Astrocyte of the spinal cord (primary cell): Measurements from ENCODE around the gene JPH3.

ENCODE experiments used
- DNase-seq: peaks from one replicate; pipeline ENCODE4 v3.0.0; 2011; ENCODE audit warnings: low read depth, low spot score
- H3K4me3 ChIP-seq: 2 replicates; pipeline ENCODE4 v1.5.1; 2011; ENCODE audit warnings: low read depth, mild to moderate bottlenecking, low read length, moderate library complexity
- CTCF ChIP-seq: IDR thresholded peaks from 2 replicates; pipeline ENCODE4 v1.5.1; 2012; ENCODE audit warnings: low read depth, mild to moderate bottlenecking, low read length, inconsistent platforms
- in situ Hi-C: cut with HindIII; loops from 2 replicates; pipeline ENCODE4 v1.10.0; 2017; ENCODE audit warnings: low sequenced_read_pairs

The JPH3 gene

GRCh38 chr16:87700406-87701077 lies 98.2 kb downstream of the JPH3 start:
- no peak overlapping the region for H3K4me3 ChIP-seq
- DNase-seq = no peak
- in situ Hi-C loops = no loop called here
- TF ChIP-seq CTCF = no peak

- DNase-seq = no peak
- in situ Hi-C loops = no loop called here
- TF ChIP-seq CTCF = no peak
Measured at GRCh38 chr16:87701078-87701460, 98.8 kb downstream of the JPH3 start.

GRCh38 chr16:87701505-87701921 lies 99.2 kb downstream of the JPH3 start:
- TF ChIP-seq CTCF = no peak
- in situ Hi-C loops = no loop called here
- no peak for DNase-seq
- no peak overlapping the region for H3K4me3 ChIP-seq

More at GRCh38 chr16:87701078-87701460, 98.8 kb downstream of the JPH3 start:
- no peak overlapping the region for H3K4me3 ChIP-seq

GRCh38 chr16:87702325-87702811 lies 100.1 kb downstream of the JPH3 start:
- peak; percentile 77 for TF ChIP-seq CTCF
- in situ Hi-C loops = no loop called here
- no peak overlapping the region for H3K4me3 ChIP-seq
- DNase-seq = peak; percentile 10

- no peak for TF ChIP-seq CTCF
- H3K4me3 ChIP-seq = no peak overlapping the region
- no peak for DNase-seq
- in situ Hi-C loops = no loop called here
Measured at GRCh38 chr16:87703071-87703470, 100.8 kb downstream of the JPH3 start.

- TF ChIP-seq CTCF = no peak
- no peak overlapping the region for H3K4me3 ChIP-seq
- DNase-seq = no peak
- in situ Hi-C loops = no loop called here
Measured at GRCh38 chr16:87703835-87704375, 101.6 kb downstream of the JPH3 start.
